Liver (tissue), 9 donors: ENCODE data around the gene DAPP1. TPM values are rescaled to one million over a fixed set of nuclear protein-coding genes. Genes with fewer than 3 reads are reported as not detected.

Source experiments
- DNase-seq: peaks from one replicate; pipeline ENCODE4 v3.0.0-alpha.2; 2017; ENCODE audit warnings: low spot score
- H3K27ac ChIP-seq, 2 donors: one replicate each; pipeline ENCODE4 v1.7.0; 2013; ENCODE audit warnings: inconsistent platforms in 2 of 2, low read length in 2 of 2, control low read depth in 1 of 2, low read depth in 1 of 2, mild to moderate bottlenecking in 1 of 2
- H3K27me3 ChIP-seq, 4 donors: one replicate each; pipeline versions ENCODE4 v1.6.1 to v1.7.0; 2013; ENCODE audit warnings: low read length in 3 of 4, inconsistent platforms in 1 of 4, mild to moderate bottlenecking in 1 of 4, moderate library complexity in 1 of 4; ENCODE audit not compliant: control insufficient read depth in 4 of 4, insufficient read depth in 4 of 4
- H3K36me3 ChIP-seq, 4 donors: one replicate each; pipeline versions ENCODE4 v1.6.1 to v1.7.0; 2013; ENCODE audit warnings: low read length in 3 of 4, mild to moderate bottlenecking in 3 of 4, low read depth in 1 of 4, moderate library complexity in 1 of 4; ENCODE audit not compliant: control insufficient read depth in 4 of 4, insufficient read depth in 3 of 4
- H3K4me1 ChIP-seq, 4 donors: one replicate each; pipeline versions ENCODE4 v1.6.1 to v1.7.0; 2013; ENCODE audit warnings: low read length in 3 of 4, mild to moderate bottlenecking in 3 of 4, moderate library complexity in 1 of 4; ENCODE audit not compliant: control insufficient read depth in 4 of 4, insufficient read depth in 4 of 4
- H3K4me3 ChIP-seq, 3 donors: one replicate each; pipeline versions ENCODE4 v1.6.1 to v1.7.0; 2013; ENCODE audit warnings: low read length in 3 of 3, control low read depth in 1 of 3, low read depth in 1 of 3, mild to moderate bottlenecking in 1 of 3
- H3K9ac ChIP-seq, 2 donors: one replicate each; pipeline ENCODE4 v1.7.0; 2013; ENCODE audit warnings: low read length in 2 of 2, mild to moderate bottlenecking in 2 of 2, moderate library complexity in 2 of 2, control low read depth in 1 of 2, low read depth in 1 of 2
- H3K9me3 ChIP-seq, 4 donors: one replicate each; pipeline versions ENCODE4 v1.6.1 to v1.7.0; 2013; ENCODE audit warnings: low read length in 3 of 4; ENCODE audit not compliant: control insufficient read depth in 4 of 4
- EGR1 ChIP-seq, 2 donors: IDR thresholded peaks; 2 replicates each; pipeline ENCODE4 v1.6.1; 2016 to 2018; ENCODE audit warnings: antibody characterized with exemption in 2 of 2, low read depth in 2 of 2
- FOXA1 ChIP-seq: IDR thresholded peaks from 2 replicates; pipeline ENCODE4 v1.6.1; 2016; ENCODE audit warnings: antibody characterized with exemption
- FOXA2 ChIP-seq: IDR thresholded peaks from 2 replicates; pipeline ENCODE4 v1.6.1; 2016; ENCODE audit warnings: antibody characterized with exemption
- GABPA ChIP-seq, 2 donors: IDR thresholded peaks in 1 of 2; conservative IDR thresholded peaks in 1 of 2; 2 replicates each; pipeline ENCODE4 v1.6.1; 2016; ENCODE audit warnings: antibody characterized with exemption in 2 of 2, mild to moderate bottlenecking in 1 of 2, moderate library complexity in 1 of 2
- HNF4A ChIP-seq, 2 donors: conservative IDR thresholded peaks; 2 replicates each; pipeline ENCODE4 v1.6.1; 2016; ENCODE audit warnings: antibody characterized with exemption in 2 of 2, mild to moderate bottlenecking in 2 of 2
- HNF4G ChIP-seq: IDR thresholded peaks from 2 replicates; pipeline ENCODE4 v1.6.1; 2016; ENCODE audit warnings: antibody characterized with exemption
- JUND ChIP-seq, 2 donors: IDR thresholded peaks; 2 replicates each; pipeline ENCODE4 v1.6.1; 2016; ENCODE audit warnings: antibody characterized with exemption in 2 of 2
- NR2F2 ChIP-seq: IDR thresholded peaks from 2 replicates; pipeline ENCODE4 v1.6.1; 2016; ENCODE audit warnings: antibody characterized with exemption
- RAD21 ChIP-seq, 2 donors: IDR thresholded peaks; 2 replicates each; pipeline ENCODE4 v1.6.1; 2016; ENCODE audit warnings: antibody characterized with exemption in 2 of 2, mild to moderate bottlenecking in 2 of 2
- RXRA ChIP-seq, 2 donors: IDR thresholded peaks; 2 replicates each; pipeline ENCODE4 v1.6.1; 2017 to 2018; ENCODE audit warnings: antibody characterized with exemption in 2 of 2, mild to moderate bottlenecking in 1 of 2
- SP1 ChIP-seq: IDR thresholded peaks from 2 replicates; pipeline ENCODE4 v1.6.1; 2018; ENCODE audit warnings: antibody characterized with exemption, mild to moderate bottlenecking
- TAF1 ChIP-seq: conservative IDR thresholded peaks from 2 replicates; pipeline ENCODE4 v1.6.1; 2016; ENCODE audit warnings: antibody characterized with exemption, mild to moderate bottlenecking
- YY1 ChIP-seq: IDR thresholded peaks from 2 replicates; pipeline ENCODE4 v1.6.1; 2016; ENCODE audit warnings: antibody characterized with exemption, mild to moderate bottlenecking
- WGBS: extraction: QIAGEN DNeasy Blood & Tissue Kit; methylation state at CpG from one replicate; pipeline ENCODE4 v1.1.7; 2013; 5-methylcytosine and 5-hydroxymethylcytosine counted together
- polyA plus RNA-seq, 2 donors: library from polyadenylated mRNA; stranded (reverse) in 1 of 2; unstranded in 1 of 2; fragments of 200-250 nt in 1 of 2; fragments of >200 nt in 1 of 2; fragmentation: Nextera tagmentation in 1 of 2; extraction: Ambion mirVana in 1 of 2; gene quantifications; one replicate each; pipeline versions ENCODE4 v1.2.1 to v1.2.3, GENCODE V29; 2013 to 2015
- total RNA-seq, 2 donors: library from RNA; depleted of rRNA; stranded (reverse); fragments of >200 nt; gene quantifications; one replicate each; pipeline ENCODE4 v1.2.3, GENCODE V29; 2014
- TF ChIP-seq, protein P1 (sequence below): IDR thresholded peaks from 2 replicates; pipeline ENCODE4 v1.6.1; 2016; ENCODE audit warnings: antibody characterized with exemption
- TF ChIP-seq, protein P2 (sequence below): fragments of 150-350 bp; IDR thresholded peaks from 2 replicates; pipeline ENCODE4 v1.5.1; 2017; ENCODE audit warnings: improper control_type of control experiment, low read depth, low read length; ENCODE audit not compliant: missing input control
- TF ChIP-seq, protein P3 (sequence below): IDR thresholded peaks from 2 replicates; pipeline ENCODE4 v1.6.1; 2016; ENCODE audit warnings: antibody characterized with exemption
- TF ChIP-seq, protein P4 (sequence below): IDR thresholded peaks from 2 replicates; pipeline ENCODE4 v1.6.1; 2016; ENCODE audit warnings: antibody characterized with exemption, mild to moderate bottlenecking
- TF ChIP-seq, protein P5 (sequence below): IDR thresholded peaks from 2 replicates; pipeline ENCODE4 v1.6.1; 2016; ENCODE audit warnings: antibody characterized with exemption
- donor health status: healthy.
- donor health status: healthy.
- donor health status: healthy.
- donor health status: healthy.
- donor health status: healthy.

The DAPP1 gene
- total and polyA plus RNA-seq, 4 donors: 0.53 to 4.8 (median 0.91) TPM

DNA sequence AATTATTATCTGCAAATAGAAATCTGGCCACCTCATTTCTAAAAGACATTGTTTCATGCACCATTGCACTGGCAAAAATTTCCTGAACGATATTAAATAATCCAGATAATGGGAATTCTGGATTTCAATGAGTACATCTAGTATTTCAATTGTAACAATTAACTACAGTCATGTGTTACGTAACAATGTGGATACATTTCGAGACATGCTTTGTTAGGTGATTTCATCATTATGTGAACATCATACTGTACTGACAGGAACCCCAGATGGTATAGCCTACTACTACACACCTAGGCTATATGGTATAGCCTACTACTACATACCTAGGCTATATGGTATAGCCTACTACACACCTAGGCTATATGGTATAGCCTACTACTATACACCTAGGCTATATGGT, 62.8 kb downstream of the DAPP1 start:
- no peak overlapping the region for H3K27ac ChIP-seq
- no peak for DNase-seq
- WGBS: 90% methylated on average over 3 of the region's 3 CpGs
- no peak for TF ChIP-seq TAF1
- no peak for TF ChIP-seq NR2F2
- TF ChIP-seq SP1: no peak
- TF ChIP-seq, protein P1, sequence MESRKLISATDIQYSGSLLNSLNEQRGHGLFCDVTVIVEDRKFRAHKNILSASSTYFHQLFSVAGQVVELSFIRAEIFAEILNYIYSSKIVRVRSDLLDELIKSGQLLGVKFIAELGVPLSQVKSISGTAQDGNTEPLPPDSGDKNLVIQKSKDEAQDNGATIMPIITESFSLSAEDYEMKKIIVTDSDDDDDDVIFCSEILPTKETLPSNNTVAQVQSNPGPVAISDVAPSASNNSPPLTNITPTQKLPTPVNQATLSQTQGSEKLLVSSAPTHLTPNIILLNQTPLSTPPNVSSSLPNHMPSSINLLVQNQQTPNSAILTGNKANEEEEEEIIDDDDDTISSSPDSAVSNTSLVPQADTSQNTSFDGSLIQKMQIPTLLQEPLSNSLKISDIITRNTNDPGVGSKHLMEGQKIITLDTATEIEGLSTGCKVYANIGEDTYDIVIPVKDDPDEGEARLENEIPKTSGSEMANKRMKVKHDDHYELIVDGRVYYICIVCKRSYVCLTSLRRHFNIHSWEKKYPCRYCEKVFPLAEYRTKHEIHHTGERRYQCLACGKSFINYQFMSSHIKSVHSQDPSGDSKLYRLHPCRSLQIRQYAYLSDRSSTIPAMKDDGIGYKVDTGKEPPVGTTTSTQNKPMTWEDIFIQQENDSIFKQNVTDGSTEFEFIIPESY: no peak
- TF ChIP-seq GABPA (IDR thresholded peaks at IDR 0.05 in 1 of 2, conservative IDR thresholded peaks at IDR 0.05 in 1 of 2): no peak
- TF ChIP-seq RXRA (IDR thresholded peaks at IDR 0.05): no peak
- TF ChIP-seq FOXA1: no peak
- no peak overlapping the region for H3K9ac ChIP-seq
- H3K4me3 ChIP-seq: no peak overlapping the region
- H3K27me3 ChIP-seq: no peaks in the 10 kb centered on the region
- H3K9me3 ChIP-seq: no peaks in the 10 kb centered on the region
- H3K4me1 ChIP-seq: no peaks in the 10 kb centered on the region
- peaks cover 2 to 39% (median 32%) of the 10 kb centered on the region in 4 donors for H3K36me3 ChIP-seq

DNA sequence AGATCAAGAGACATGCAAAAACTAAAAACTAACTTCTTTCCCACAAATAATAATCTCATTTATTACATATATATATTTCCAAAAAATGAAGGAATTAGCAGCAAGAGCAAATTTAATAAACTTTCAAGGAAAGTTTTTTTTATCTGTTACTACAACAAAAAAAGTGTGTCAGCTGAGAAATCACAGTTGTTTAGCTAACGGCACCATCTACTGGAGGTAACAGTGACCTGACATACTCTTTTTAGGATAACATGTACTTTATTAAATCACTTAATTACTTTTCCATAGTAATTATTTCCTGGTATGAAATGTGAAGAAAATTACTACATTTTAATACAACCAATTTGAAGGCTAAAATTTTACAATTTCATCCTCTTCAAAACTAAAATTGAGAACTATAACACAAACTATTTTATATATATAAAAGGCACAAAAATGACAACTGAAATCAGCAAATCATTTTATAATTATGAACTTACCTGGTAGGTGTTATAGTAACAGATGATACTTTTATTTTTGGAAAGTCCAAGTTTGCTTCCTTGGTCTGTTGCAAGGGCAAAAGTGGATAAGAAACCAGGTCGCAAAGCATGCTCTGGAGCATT, 68.5 kb downstream of the DAPP1 start:
- no peak for DNase-seq
- no peaks in the 10 kb centered on the region for H3K4me1 ChIP-seq
- H3K4me3 ChIP-seq: no peak overlapping the region
- no peak overlapping the region for H3K27ac ChIP-seq
- WGBS: 84% methylated on average over 2 of the region's 2 CpGs
- no peak overlapping the region for H3K9ac ChIP-seq
- H3K9me3 ChIP-seq: no peaks in the 10 kb centered on the region
- no peaks in the 10 kb centered on the region for H3K27me3 ChIP-seq
- TF ChIP-seq, protein P2, sequence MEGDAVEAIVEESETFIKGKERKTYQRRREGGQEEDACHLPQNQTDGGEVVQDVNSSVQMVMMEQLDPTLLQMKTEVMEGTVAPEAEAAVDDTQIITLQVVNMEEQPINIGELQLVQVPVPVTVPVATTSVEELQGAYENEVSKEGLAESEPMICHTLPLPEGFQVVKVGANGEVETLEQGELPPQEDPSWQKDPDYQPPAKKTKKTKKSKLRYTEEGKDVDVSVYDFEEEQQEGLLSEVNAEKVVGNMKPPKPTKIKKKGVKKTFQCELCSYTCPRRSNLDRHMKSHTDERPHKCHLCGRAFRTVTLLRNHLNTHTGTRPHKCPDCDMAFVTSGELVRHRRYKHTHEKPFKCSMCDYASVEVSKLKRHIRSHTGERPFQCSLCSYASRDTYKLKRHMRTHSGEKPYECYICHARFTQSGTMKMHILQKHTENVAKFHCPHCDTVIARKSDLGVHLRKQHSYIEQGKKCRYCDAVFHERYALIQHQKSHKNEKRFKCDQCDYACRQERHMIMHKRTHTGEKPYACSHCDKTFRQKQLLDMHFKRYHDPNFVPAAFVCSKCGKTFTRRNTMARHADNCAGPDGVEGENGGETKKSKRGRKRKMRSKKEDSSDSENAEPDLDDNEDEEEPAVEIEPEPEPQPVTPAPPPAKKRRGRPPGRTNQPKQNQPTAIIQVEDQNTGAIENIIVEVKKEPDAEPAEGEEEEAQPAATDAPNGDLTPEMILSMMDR: peak; percentile 43
- TF ChIP-seq RAD21 (IDR thresholded peaks at IDR 0.05) (peak; percentile 70 to 77), YY1 (no peak)
- peaks cover 4 to 24% (median 22%) of the 10 kb centered on the region in 4 donors for H3K36me3 ChIP-seq

DNA sequence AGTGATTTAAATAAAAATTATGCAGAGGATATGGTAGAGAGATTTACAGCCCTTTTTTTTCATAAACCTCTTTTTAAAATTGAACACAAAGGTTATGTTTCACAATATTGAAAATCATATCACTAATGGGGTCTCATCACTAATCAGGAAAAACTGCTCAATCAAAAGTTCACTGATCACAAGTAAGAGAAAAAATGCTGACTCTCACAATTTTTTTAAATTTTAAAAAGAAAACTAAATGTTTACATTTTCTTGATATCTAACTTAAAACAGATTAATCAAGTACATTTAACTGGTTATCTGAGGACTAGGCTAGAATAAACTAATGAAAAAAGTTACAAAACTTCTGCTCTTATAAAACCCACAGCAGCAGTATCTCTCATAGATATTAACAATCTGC, 69.1 kb downstream of the DAPP1 start:
- Histone ChIP-seq H3K4me1 (no peaks in the 10 kb centered on the region), H3K9ac (no peak overlapping the region), H3K27me3 (no peaks in the 10 kb centered on the region), H3K4me3 (no peak overlapping the region), H3K9me3 (no peaks in the 10 kb centered on the region), H3K36me3 (peaks cover 2 to 19% (median 18%) of the 10 kb centered on the region in 4 donors), H3K27ac (no peak overlapping the region)
- no peak for DNase-seq
- TF ChIP-seq YY1: no peak
- TF ChIP-seq SP1: no peak
- TF ChIP-seq HNF4G: no peak
- TF ChIP-seq NR2F2: no peak
- TF ChIP-seq, protein P3, sequence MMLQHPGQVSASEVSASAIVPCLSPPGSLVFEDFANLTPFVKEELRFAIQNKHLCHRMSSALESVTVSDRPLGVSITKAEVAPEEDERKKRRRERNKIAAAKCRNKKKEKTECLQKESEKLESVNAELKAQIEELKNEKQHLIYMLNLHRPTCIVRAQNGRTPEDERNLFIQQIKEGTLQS: no peak
- no peak for TF ChIP-seq TAF1
- TF ChIP-seq, protein P4, sequence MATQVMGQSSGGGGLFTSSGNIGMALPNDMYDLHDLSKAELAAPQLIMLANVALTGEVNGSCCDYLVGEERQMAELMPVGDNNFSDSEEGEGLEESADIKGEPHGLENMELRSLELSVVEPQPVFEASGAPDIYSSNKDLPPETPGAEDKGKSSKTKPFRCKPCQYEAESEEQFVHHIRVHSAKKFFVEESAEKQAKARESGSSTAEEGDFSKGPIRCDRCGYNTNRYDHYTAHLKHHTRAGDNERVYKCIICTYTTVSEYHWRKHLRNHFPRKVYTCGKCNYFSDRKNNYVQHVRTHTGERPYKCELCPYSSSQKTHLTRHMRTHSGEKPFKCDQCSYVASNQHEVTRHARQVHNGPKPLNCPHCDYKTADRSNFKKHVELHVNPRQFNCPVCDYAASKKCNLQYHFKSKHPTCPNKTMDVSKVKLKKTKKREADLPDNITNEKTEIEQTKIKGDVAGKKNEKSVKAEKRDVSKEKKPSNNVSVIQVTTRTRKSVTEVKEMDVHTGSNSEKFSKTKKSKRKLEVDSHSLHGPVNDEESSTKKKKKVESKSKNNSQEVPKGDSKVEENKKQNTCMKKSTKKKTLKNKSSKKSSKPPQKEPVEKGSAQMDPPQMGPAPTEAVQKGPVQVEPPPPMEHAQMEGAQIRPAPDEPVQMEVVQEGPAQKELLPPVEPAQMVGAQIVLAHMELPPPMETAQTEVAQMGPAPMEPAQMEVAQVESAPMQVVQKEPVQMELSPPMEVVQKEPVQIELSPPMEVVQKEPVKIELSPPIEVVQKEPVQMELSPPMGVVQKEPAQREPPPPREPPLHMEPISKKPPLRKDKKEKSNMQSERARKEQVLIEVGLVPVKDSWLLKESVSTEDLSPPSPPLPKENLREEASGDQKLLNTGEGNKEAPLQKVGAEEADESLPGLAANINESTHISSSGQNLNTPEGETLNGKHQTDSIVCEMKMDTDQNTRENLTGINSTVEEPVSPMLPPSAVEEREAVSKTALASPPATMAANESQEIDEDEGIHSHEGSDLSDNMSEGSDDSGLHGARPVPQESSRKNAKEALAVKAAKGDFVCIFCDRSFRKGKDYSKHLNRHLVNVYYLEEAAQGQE: no peak
- TF ChIP-seq RXRA (IDR thresholded peaks at IDR 0.05): no peak
- TF ChIP-seq, protein P1: no peak
- TF ChIP-seq GABPA (IDR thresholded peaks at IDR 0.05 in 1 of 2, conservative IDR thresholded peaks at IDR 0.05 in 1 of 2): no peak
- no peak for TF ChIP-seq EGR1 (IDR thresholded peaks at IDR 0.05; ENCODE audit: low read depth in 2 of 2)
- no peak for TF ChIP-seq JUND (IDR thresholded peaks at IDR 0.05)
- no peak for TF ChIP-seq FOXA1
- TF ChIP-seq HNF4A (conservative IDR thresholded peaks at IDR 0.05): no peak
- TF ChIP-seq, protein P5, sequence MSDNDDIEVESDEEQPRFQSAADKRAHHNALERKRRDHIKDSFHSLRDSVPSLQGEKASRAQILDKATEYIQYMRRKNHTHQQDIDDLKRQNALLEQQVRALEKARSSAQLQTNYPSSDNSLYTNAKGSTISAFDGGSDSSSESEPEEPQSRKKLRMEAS: no peak
- no peak for TF ChIP-seq FOXA2
- no peak for TF ChIP-seq RAD21 (IDR thresholded peaks at IDR 0.05)
